ENCODE results near the gene IL18R1.
"Not testable (repeated sequence)": the region's sequence is repeated elsewhere in the genome, so short reads cannot be mapped to it uniquely, and the experiment has no call there.

IL18R1 gene

GRCh38 chr2:102317715-102318114, 37.9 kb upstream of the IL18R1 start:
- H3K27ac ChIP-seq: no peak overlapping the region

GRCh38 chr2:102318437-102318836, 37.2 kb upstream of the IL18R1 start:
- TF ChIP-seq CTCF (conservative IDR thresholded peaks at IDR 0.05): no peak
- no peak for TF ChIP-seq ZFX (IDR thresholded peaks at IDR 0.05)

More at GRCh38 chr2:102317715-102318114, 37.9 kb upstream of the IL18R1 start:
- no peak for TF ChIP-seq CTCF (conservative IDR thresholded peaks at IDR 0.05)
- no peak for TF ChIP-seq ZFX (IDR thresholded peaks at IDR 0.05)

GRCh38 chr2:102321941-102322719, 33.5 kb upstream of the IL18R1 start:
- no peak overlapping the region for H3K27ac ChIP-seq
- TF ChIP-seq ZFX (IDR thresholded peaks at IDR 0.05) (no peak), CTCF (conservative IDR thresholded peaks at IDR 0.05) (no peak)

More at GRCh38 chr2:102318437-102318836, 37.2 kb upstream of the IL18R1 start:
- H3K27ac ChIP-seq: no peak overlapping the region

GRCh38 chr2:102324914-102325313, 30.7 kb upstream of the IL18R1 start:
- not testable (repeated sequence) for H3K27ac ChIP-seq

- H3K27ac ChIP-seq: no peak overlapping the region
- TF ChIP-seq CTCF (conservative IDR thresholded peaks at IDR 0.05) (no peak), ZFX (IDR thresholded peaks at IDR 0.05) (no peak)
These were observed 24.1 kb upstream of the IL18R1 start for GRCh38 chr2:102331311-102331980.

- no peak overlapping the region for H3K27ac ChIP-seq
- TF ChIP-seq CTCF (conservative IDR thresholded peaks at IDR 0.05) (no peak), ZFX (IDR thresholded peaks at IDR 0.05) (no peak)
These were observed 21.1 kb upstream of the IL18R1 start for GRCh38 chr2:102334486-102334885.

- H3K27ac ChIP-seq: no peak overlapping the region
- TF ChIP-seq CTCF (conservative IDR thresholded peaks at IDR 0.05): no peak
- no peak for TF ChIP-seq ZFX (IDR thresholded peaks at IDR 0.05)
These were observed 19.7 kb upstream of the IL18R1 start for GRCh38 chr2:102335871-102336366.
